Sigmoid colon (tissue), 7 donors: ENCODE data around the gene GDF11. TPM values are rescaled to one million over a fixed set of nuclear protein-coding genes. Genes with fewer than 3 reads are reported as not detected.

Source experiments
- DNase-seq: peaks from one replicate; pipeline ENCODE4 v3.0.0-alpha.2; 2019
- H3K27ac ChIP-seq, 4 donors: fragments of 200-600 bp; sonication (generic); one replicate each; pipeline ENCODE4 v1.5.1; 2016 to 2019; ENCODE audit warnings: mild to moderate bottlenecking in 1 of 4
- H3K27me3 ChIP-seq, 3 donors: fragments of 200-600 bp; sonication (generic); one replicate each; pipeline ENCODE4 v1.5.1; 2019; ENCODE audit warnings: mild to moderate bottlenecking in 1 of 3
- H3K36me3 ChIP-seq, 4 donors: fragments of 200-600 bp; sonication (generic); one replicate each; pipeline ENCODE4 v1.5.1; 2016 to 2019
- H3K4me1 ChIP-seq, 4 donors: fragments of 200-600 bp; sonication (generic); one replicate each; pipeline ENCODE4 v1.5.1; 2017 to 2019
- H3K4me3 ChIP-seq, 4 donors: fragments of 200-600 bp; sonication (generic); one replicate each; pipeline ENCODE4 v1.5.1; 2017 to 2019; ENCODE audit warnings: mild to moderate bottlenecking in 2 of 4, moderate library complexity in 1 of 4
- H3K9me3 ChIP-seq, 4 donors: fragments of 200-600 bp in 3 of 4; sonication (generic) in 3 of 4; one replicate each; pipeline versions ENCODE4 v1.5.1 to v1.6.1; 2013 to 2019
- EP300 ChIP-seq, 4 donors: sonication (generic); formaldehyde crosslinking; IDR thresholded peaks; one replicate each; pipeline ENCODE4 v1.6.1; 2017; ENCODE audit warnings: antibody characterized with exemption in 4 of 4
- POLR2A ChIP-seq, 2 donors: fragments of 450-650 bp; IDR thresholded peaks; one replicate each; pipeline ENCODE4 v1.6.1; 2016; ENCODE audit warnings: antibody characterized with exemption in 2 of 2, mild to moderate bottlenecking in 2 of 2, moderate library complexity in 2 of 2
- POLR2AphosphoS5 ChIP-seq, 4 donors: sonication (generic); formaldehyde crosslinking; IDR thresholded peaks; one replicate each; pipeline ENCODE4 v1.6.1; 2017; ENCODE audit warnings: antibody characterized with exemption in 4 of 4
- WGBS, 2 donors: extraction: QIAGEN DNeasy Blood & Tissue Kit; methylation state at CpG; one replicate each; pipeline ENCODE4 v1.1.7; 2013; 5-methylcytosine and 5-hydroxymethylcytosine counted together
- intact Hi-C: fragments of 100-400 bp; cut with DNase I; formaldehyde crosslinking; loops from one replicate; pipeline ENCODE4 v1.15.1; 2023
- polyA plus RNA-seq, 3 donors: library from polyadenylated mRNA; stranded (reverse); fragments of 200-250 nt; gene quantifications; one replicate each; pipeline ENCODE4 v1.2.3, GENCODE V29; 2013
- total RNA-seq, 4 donors: library from RNA; depleted of rRNA; stranded (reverse); fragments of >200 nt; gene quantifications; one replicate each; pipeline ENCODE4 v1.1.0, GENCODE V29; 2016
- TF ChIP-seq, protein P1 (sequence below), 4 experiments: fragments of 450-650 bp in 3 of 4; fragments of 200-600 bp in 1 of 4; IDR thresholded peaks; one replicate each; pipeline ENCODE4 v1.5.1; 2016 to 2019; ENCODE audit warnings: antibody characterized with exemption in 4 of 4, mild to moderate bottlenecking in 3 of 4, moderate library complexity in 2 of 4
- donor health status: healthy with polysubstance abuse.
- donor health status: Bipolar disorder and iron deficiency.
- donor health status: healthy.

GDF11 gene
- total and polyA plus RNA-seq, 7 donors = 1.2 to 12.2 (median 4.3) TPM

DNA sequence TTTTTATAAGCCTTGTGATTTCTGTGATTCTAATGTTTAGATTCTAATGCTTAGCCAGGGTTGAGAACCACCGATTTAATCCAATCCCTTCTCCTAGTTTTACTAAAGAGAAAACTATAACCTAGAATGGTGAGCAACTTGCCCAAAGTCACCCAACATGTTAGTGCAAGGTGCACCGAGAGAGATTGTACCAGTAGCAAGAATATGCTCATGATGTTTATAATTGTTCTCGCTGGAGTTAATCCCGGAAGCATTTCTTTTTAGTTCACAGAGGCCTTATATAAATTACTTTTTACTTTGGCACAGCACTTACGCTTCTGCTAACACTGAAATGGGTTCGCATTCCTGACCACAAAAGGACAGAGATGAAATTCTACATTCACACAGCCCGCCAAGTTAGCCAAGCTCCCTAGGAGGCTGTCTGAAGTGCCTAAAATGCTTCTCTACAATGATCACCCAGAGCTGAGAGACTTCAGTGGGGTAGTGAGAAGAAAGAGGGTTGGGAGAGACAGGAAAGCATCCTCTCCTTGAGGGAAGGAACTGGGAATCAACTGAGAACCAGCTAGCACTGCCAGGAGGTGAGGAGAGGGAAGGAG, 27.7 kb upstream of the GDF11 start:
- Histone ChIP-seq H3K9me3 (no peaks in the 10 kb centered on the region), H3K4me3 (peak overlapping the region; percentile 56 to 63 (median 60)), H3K4me1 (peaks cover 0 to 87% (median 75%) of the 10 kb centered on the region in 4 donors), H3K36me3 (no peaks in the 10 kb centered on the region), H3K27me3 (no peaks in the 10 kb centered on the region), H3K27ac (peak overlapping the region; percentile 100)
- TF ChIP-seq POLR2A (IDR thresholded peaks at IDR 0.05) = peak in 1 of 2 donors; percentile 39
- TF ChIP-seq, protein P1, sequence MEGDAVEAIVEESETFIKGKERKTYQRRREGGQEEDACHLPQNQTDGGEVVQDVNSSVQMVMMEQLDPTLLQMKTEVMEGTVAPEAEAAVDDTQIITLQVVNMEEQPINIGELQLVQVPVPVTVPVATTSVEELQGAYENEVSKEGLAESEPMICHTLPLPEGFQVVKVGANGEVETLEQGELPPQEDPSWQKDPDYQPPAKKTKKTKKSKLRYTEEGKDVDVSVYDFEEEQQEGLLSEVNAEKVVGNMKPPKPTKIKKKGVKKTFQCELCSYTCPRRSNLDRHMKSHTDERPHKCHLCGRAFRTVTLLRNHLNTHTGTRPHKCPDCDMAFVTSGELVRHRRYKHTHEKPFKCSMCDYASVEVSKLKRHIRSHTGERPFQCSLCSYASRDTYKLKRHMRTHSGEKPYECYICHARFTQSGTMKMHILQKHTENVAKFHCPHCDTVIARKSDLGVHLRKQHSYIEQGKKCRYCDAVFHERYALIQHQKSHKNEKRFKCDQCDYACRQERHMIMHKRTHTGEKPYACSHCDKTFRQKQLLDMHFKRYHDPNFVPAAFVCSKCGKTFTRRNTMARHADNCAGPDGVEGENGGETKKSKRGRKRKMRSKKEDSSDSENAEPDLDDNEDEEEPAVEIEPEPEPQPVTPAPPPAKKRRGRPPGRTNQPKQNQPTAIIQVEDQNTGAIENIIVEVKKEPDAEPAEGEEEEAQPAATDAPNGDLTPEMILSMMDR (IDR thresholded peaks at IDR 0.05) = no peak
- peak; percentile 51 to 73 (median 66) for TF ChIP-seq POLR2AphosphoS5 (IDR thresholded peaks at IDR 0.05)
- TF ChIP-seq EP300 (IDR thresholded peaks at IDR 0.05) = peak in 3 of 4 donors; percentile 17 to 59 (median 51)
- DNase-seq = peak; percentile 75
- intact Hi-C loops = no loop called here
- WGBS, 2 donors = 54 to 74% methylated on average over 7 of the region's 7 CpGs

DNA sequence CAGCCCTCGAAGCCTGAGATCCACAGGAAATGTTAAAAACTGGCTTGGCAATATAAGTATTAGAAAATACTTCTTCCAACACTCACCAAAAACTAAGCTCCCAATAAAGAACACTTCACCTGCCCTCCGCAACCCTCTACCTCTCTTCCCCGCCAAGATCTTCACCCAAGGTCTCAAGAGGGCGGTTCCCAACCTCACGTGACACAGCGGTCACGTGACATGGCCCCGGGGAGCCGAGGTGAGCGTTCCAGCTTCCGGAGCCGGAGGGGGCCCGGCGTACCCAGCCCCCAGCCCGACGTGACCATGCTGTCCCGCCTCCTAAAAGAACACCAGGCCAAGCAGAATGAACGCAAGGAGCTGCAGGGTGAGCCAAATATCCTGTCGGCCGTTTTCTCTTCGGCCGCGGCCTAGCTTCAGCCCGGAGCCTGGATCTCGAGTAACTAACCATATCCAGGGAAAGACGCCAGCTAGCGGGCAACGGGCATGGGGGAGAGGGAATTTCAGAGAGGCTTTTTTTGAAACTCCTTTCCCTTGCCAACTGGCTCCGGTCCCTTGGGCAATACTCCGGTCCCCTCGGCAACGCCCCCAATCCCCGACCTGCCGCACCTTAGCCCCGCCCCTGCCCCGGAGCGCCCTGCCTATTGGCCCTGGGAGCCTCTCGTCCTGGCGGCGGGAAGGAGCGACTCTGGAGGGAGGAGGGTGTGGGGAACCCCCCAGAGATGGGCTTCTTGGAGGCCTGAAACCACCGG, 26.9 kb upstream of the GDF11 start, which contains the start of gene BLOC1S1:
BLOC1S1 (plus strand) TSS at position 214 of the 749 bp plus-strand sequence; CDS start at position 220, 6 bp downstream.
- TF ChIP-seq POLR2AphosphoS5 (IDR thresholded peaks at IDR 0.05) = peak; percentile 83 to 90 (median 85)
- TF ChIP-seq EP300 (IDR thresholded peaks at IDR 0.05) = peak in 2 of 4 donors; percentile 78 to 86
- peak; percentile 42 to 54 for TF ChIP-seq POLR2A (IDR thresholded peaks at IDR 0.05)
- TF ChIP-seq, protein P1 (IDR thresholded peaks at IDR 0.05) = peak in 1 of 4 experiments; percentile 13
- H3K27ac ChIP-seq = peak within 1 kb of the TSS; percentile 100
- H3K9me3 ChIP-seq = no peaks in the 10 kb centered on the region
- H3K4me1 ChIP-seq = peaks cover 0 to 87% (median 79%) of the 10 kb centered on the region in 4 donors
- 0% methylated on average over 42 of the region's 42 CpGs for WGBS, 2 donors
- H3K27me3 ChIP-seq = no peaks in the 10 kb centered on the region
- H3K4me3 ChIP-seq = peak within 1 kb of the TSS; percentile 56 to 63 (median 60)
- DNase-seq = peak; percentile 98
- no peaks in the 10 kb centered on the region for H3K36me3 ChIP-seq
- intact Hi-C loops = no loop called here

DNA sequence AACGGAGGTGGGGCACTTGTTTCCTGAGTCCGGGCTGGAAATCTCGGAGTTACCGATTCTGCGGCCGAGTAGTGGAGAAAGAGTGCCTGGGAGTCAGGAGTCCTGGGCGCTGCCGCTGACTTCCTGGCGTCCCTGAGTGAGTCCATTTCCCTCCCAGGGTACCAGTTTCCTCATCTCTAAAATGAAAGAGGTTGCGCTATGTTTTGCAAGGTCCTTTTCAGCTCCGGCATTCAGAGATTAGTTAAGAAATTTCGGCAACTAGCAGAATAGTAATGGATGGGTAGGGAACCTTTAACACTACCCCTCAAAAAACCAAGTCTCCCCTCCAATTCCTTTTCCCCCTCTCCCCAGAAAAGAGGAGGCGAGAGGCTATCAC, 26.4 kb upstream of the GDF11 start:
- no peak for DNase-seq
- peak in 1 of 2 donors; percentile 19 for TF ChIP-seq POLR2A (IDR thresholded peaks at IDR 0.05)
- no peak for TF ChIP-seq POLR2AphosphoS5 (IDR thresholded peaks at IDR 0.05)
- peaks cover 0 to 90% (median 83%) of the 10 kb centered on the region in 4 donors for H3K4me1 ChIP-seq

DNA sequence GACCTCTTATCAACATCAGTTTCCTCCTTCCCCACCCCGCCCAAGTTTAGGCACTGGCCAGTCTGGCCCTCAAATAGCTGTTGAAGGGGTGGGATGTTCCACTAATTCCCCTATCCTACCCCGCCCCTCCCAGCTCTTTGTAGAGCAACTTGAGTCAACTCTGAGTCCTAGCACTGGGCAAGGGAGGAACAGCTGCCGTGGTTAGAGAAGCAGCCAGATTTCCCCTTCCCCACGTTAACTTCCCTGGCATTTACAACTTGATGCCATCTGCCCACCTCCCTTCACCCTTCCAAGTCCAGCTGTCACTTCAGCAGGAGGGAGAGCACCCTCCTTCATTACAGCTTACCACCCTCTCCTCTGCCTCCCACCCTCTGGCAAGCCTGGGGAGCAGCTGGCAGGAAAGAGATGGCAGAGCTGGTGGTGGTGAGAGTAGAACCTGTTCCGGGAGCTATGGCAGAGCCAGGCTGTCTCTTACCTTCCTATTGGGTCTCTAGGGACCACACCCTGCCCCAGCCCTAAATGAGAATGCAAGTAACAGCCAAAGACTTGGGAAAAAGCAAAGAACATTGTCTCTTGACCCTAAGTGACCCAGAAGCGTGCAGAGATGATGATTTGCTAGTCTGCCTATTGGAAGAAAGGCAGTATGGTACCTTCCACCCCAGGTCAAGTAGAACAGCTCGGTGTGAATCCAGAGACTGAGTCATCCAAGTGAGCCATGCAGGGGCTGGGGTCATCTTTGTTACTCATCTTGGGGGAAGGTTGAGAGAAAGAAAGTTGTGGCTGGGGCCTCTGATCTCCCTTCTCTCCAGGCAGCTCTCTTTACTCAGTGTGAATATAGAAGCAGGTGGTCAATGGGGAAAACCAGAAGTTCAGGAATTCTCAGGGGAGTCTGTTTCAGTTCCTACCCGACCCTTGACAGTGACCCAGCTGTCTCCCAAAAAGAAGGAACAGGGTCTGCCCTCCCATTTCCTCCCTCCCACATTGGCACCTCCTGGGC, 25.6 kb upstream of the GDF11 start:
- TF ChIP-seq, protein P1 (IDR thresholded peaks at IDR 0.05) = no peak
- TF ChIP-seq POLR2AphosphoS5 (IDR thresholded peaks at IDR 0.05) (no peak), EP300 (IDR thresholded peaks at IDR 0.05) (no peak), POLR2A (IDR thresholded peaks at IDR 0.05) (no peak)
- Histone ChIP-seq H3K9me3 (no peaks in the 10 kb centered on the region), H3K27me3 (no peaks in the 10 kb centered on the region), H3K27ac (peak overlapping the region; percentile 100), H3K36me3 (no peaks in the 10 kb centered on the region), H3K4me1 (peaks cover 0 to 88% (median 83%) of the 10 kb centered on the region in 4 donors), H3K4me3 (peak overlapping the region in 3 of 4 donors; percentile 56 to 63 (median 60))
- intact Hi-C loops = no loop called here
- WGBS, 2 donors = 16 to 34% methylated on average over 8 of the region's 8 CpGs
- no peak for DNase-seq

More for the DNA sequence above, 26.4 kb upstream of the GDF11 start:
- peak overlapping the region; percentile 100 for H3K27ac ChIP-seq
- H3K4me3 ChIP-seq = peak overlapping the region; percentile 56 to 63 (median 60)
- no peaks in the 10 kb centered on the region for H3K27me3 ChIP-seq
- no peaks in the 10 kb centered on the region for H3K36me3 ChIP-seq
- intact Hi-C loops = no loop called here
- H3K9me3 ChIP-seq = no peaks in the 10 kb centered on the region
- WGBS, 2 donors = 1% methylated on average over 13 of the region's 13 CpGs
